Mammary epithelial cell (primary cell): ENCODE data around the gene ADRA2B.

Source experiments
- EZH2 ChIP-seq: IDR thresholded peaks from 2 replicates; pipeline ENCODE4 v1.6.1; 2012; ENCODE audit warnings: low read length, inconsistent platforms, borderline replicate concordance
- TF ChIP-seq, protein P1 (sequence below), 2 donors: IDR thresholded peaks in 1 of 2; conservative IDR thresholded peaks in 1 of 2; 2 replicates each; pipeline ENCODE4 v1.5.1; 2011 to 2012; ENCODE audit warnings: inconsistent platforms in 2 of 2, low read length in 2 of 2, mild to moderate bottlenecking in 2 of 2, control low read depth in 1 of 2, low read depth in 1 of 2; ENCODE audit not compliant: insufficient read depth in 1 of 2; ENCODE audit errors: extremely low read depth in 1 of 2

DNA sequence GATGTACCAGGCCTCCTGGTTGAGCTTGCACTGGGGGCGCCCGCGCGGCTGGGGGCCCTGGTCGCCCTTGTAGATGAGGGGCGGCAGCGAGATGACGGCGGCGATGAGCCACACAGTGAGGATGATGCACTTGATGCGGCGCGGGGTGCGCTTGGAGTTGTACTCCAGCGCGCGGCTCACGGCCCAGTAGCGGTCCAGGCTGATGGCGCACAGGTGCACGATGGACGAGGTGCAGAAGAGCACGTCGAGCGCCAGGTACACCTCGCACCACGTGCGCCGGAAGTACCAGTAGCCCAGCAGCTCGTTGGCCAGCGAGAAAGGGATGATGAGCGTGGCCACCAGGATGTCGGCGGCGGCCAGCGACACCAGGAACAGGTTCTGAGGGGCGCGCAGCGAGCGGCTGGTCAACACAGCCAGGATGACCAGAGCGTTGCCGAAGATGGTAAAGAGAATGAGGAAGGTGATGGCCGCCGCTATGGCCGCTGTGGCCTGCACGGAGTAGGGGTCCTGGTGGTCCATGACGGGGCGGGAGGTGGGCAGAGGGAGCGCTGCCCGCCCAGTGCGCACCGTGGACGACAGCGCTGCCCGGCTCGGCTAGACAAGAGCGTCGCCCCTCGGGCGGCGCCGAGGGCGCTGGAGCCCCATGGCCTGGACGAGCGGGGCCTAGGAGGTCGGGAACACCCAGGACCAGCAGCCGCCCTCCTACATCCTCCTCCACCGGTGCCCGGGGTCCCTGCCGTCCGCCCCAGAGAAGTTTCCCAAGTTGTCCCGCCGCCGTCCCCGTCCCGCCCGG lies 544 bp downstream of the ADRA2B start:
- TF ChIP-seq, protein P1, sequence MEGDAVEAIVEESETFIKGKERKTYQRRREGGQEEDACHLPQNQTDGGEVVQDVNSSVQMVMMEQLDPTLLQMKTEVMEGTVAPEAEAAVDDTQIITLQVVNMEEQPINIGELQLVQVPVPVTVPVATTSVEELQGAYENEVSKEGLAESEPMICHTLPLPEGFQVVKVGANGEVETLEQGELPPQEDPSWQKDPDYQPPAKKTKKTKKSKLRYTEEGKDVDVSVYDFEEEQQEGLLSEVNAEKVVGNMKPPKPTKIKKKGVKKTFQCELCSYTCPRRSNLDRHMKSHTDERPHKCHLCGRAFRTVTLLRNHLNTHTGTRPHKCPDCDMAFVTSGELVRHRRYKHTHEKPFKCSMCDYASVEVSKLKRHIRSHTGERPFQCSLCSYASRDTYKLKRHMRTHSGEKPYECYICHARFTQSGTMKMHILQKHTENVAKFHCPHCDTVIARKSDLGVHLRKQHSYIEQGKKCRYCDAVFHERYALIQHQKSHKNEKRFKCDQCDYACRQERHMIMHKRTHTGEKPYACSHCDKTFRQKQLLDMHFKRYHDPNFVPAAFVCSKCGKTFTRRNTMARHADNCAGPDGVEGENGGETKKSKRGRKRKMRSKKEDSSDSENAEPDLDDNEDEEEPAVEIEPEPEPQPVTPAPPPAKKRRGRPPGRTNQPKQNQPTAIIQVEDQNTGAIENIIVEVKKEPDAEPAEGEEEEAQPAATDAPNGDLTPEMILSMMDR (conservative IDR thresholded peaks at IDR 0.05 in 1 of 2, IDR thresholded peaks at IDR 0.05 in 1 of 2; ENCODE audit: extremely low read depth in 1 of 2, insufficient read depth in 1 of 2, low read depth in 1 of 2, low read length in 2 of 2), result no peak
- no peak for TF ChIP-seq EZH2
